ENCODE data around the gene CACNB4. TPM values are rescaled to one million over a fixed set of nuclear protein-coding genes. Genes with fewer than 3 reads are reported as not detected.
A peak's percentile ranks its signal among the peaks of the same experiment; 100 is the strongest.

The CACNB4 gene
- polyA plus RNA-seq, 1 experiment, result 0.12 TPM

- Histone ChIP-seq H3K36me3 (ENCODE audit: control insufficient read depth, insufficient read depth, low read length) (no peaks in the 10 kb centered on the region), H3K27me3 (ENCODE audit: control insufficient read depth, insufficient read depth, low read length) (peaks cover 8% of the 10 kb centered on the region), H3K4me3 (ENCODE audit: low read depth, low read length) (no peak overlapping the region)
- ChIA-PET CTCF (interaction anchor here (1.0 to 5.1 kb wide), 4 partner anchors 10 to 106 kb away, joined by 3 to 28 read pairs (median 4); no protein-coding TSS in a partner anchor), POLR2A (no interaction called here)
- no peak for DNase-seq (ENCODE audit: low read depth)
- peak; percentile 29 for TF ChIP-seq CTCF (IDR thresholded peaks at IDR 0.05; ENCODE audit: insufficient read depth, low read depth, low read length)
Observed at GRCh38 chr2:152047824-152048471, 50.9 kb downstream of the CACNB4 start.

- H3K27me3 ChIP-seq (ENCODE audit: control insufficient read depth, insufficient read depth, low read length), result peaks cover 8% of the 10 kb centered on the region
- ChIA-PET POLR2A (no interaction called here), CTCF (interaction anchor here (0.6 to 5.1 kb wide), 4 partner anchors 9 to 116 kb away, joined by 3 to 28 read pairs (median 7); no protein-coding TSS in a partner anchor)
- H3K36me3 ChIP-seq (ENCODE audit: control insufficient read depth, insufficient read depth, low read length), result no peaks in the 10 kb centered on the region
- DNase-seq (ENCODE audit: low read depth), result no peak
- no peak overlapping the region for H3K4me3 ChIP-seq (ENCODE audit: low read depth, low read length)
- no peak for TF ChIP-seq CTCF (IDR thresholded peaks at IDR 0.05; ENCODE audit: insufficient read depth, low read depth, low read length)
Observed at GRCh38 chr2:152046940-152047339, 51.9 kb downstream of the CACNB4 start.

GRCh38 chr2:152042636-152043615 is 55.9 kb downstream of the CACNB4 start:
- ChIA-PET CTCF (interaction anchor here (0.9 kb wide), 1 partner anchor 17 kb away, joined by 3 read pairs; no protein-coding TSS in a partner anchor), POLR2A (no interaction called here)
- no peak for DNase-seq (ENCODE audit: low read depth)
- H3K36me3 ChIP-seq (ENCODE audit: control insufficient read depth, insufficient read depth, low read length), result no peaks in the 10 kb centered on the region
- H3K4me3 ChIP-seq (ENCODE audit: low read depth, low read length), result no peak overlapping the region
- peaks cover 1% of the 10 kb centered on the region for H3K27me3 ChIP-seq (ENCODE audit: control insufficient read depth, insufficient read depth, low read length)
- TF ChIP-seq CTCF (IDR thresholded peaks at IDR 0.05; ENCODE audit: insufficient read depth, low read depth, low read length), result no peak

GRCh38 chr2:152038441-152038958 is 60.3 kb downstream of the CACNB4 start:
- TF ChIP-seq CTCF (IDR thresholded peaks at IDR 0.05; ENCODE audit: insufficient read depth, low read depth, low read length), result no peak
- Histone ChIP-seq H3K4me3 (ENCODE audit: low read depth, low read length) (no peak overlapping the region), H3K27me3 (ENCODE audit: control insufficient read depth, insufficient read depth, low read length) (peaks cover 4% of the 10 kb centered on the region), H3K36me3 (ENCODE audit: control insufficient read depth, insufficient read depth, low read length) (no peaks in the 10 kb centered on the region)
- ChIA-PET CTCF (interaction anchor here (0.7 to 3.8 kb wide), 8 partner anchors 9 to 597 kb away, joined by 3 to 40 read pairs (median 6); partner anchors contain the start of gene STAM2), POLR2A (no interaction called here)
- DNase-seq (ENCODE audit: low read depth), result no peak

All from BJ (cell line).